GM21529 (cell line): ENCODE results near the gene AKAP13.
"Not testable (repeated sequence)": the region's sequence is repeated elsewhere in the genome, so short reads cannot be mapped to it uniquely, and the experiment has no call there.

Experiments
- ATAC-seq: cut with Tn5 transposase; IDR thresholded peaks from one replicate; pipeline ENCODE4 v1.9.1; 2021; ENCODE audit not compliant: unreplicated experiment

Gene AKAP13

DNA sequence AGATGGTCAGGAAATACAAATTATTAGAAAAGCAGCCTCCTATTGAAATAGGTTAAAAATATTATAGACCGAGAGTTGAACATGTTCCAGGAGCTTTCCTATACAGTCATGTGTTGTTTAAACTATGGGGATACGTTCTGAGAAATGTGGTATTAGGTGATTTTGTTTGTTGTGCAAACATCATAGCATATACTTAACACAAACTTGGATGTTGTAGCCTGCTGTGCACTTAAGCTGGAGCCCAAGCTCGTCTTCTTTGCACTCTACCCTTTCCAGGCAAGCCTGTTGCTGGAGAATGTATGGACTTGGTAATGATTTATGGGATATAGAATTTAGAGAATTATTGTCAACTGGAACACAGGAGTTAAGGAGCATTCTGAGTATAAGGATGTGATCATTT lies 140.2 kb downstream of the AKAP13 start:
- no peak for ATAC-seq

DNA sequence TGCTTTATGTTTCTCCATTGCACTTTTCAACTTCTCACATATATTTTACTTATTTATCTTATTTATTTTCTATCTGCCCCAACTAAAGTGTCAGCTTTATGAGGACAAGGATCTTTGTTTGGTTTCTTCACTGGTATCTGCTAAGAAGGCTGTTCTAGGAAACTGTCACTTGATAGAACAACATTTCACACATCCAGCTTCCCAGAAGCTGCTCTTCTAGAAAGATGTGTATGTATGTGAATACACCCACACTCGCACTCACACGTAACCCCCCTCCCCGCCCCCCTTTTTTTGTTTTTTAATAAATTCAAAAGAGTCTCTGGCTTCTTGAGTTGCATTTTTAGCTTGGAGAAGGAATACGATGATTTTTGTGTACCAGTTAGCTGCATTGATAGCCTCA lies 143.1 kb downstream of the AKAP13 start:
- no peak for ATAC-seq

DNA sequence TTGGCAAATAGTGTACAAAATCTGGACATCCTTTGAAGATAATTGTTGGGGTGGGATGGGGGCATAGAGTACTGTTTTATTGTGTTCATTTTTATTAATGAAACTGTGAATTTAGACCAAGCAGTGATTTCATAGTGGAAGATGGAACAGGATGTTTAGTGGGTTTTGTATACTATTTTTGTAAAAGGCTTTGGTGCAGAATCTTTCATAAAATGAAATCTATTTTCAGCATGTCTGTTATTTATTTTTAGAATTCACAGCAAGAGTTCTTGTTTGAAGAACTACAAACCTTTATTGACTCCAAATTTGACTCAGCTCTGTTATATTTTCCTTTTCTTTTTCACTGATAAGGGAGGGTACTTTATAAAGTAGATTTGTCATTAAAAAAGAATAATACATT lies 145.4 kb downstream of the AKAP13 start:
- no peak for ATAC-seq

- ATAC-seq = no peak
Observed at GRCh38 chr15:85527895-85528294, 147.5 kb downstream of the AKAP13 start.

- ATAC-seq = no peak
Observed at GRCh38 chr15:85530079-85530478, 149.7 kb downstream of the AKAP13 start.

- ATAC-seq = no peak
Observed at GRCh38 chr15:85531083-85531482, 150.7 kb downstream of the AKAP13 start.

GRCh38 chr15:85532689-85533088 lies 152.3 kb downstream of the AKAP13 start:
- ATAC-seq = no peak

GRCh38 chr15:85534031-85534430 lies 153.6 kb downstream of the AKAP13 start:
- ATAC-seq = peak; percentile 97

GRCh38 chr15:85535533-85536330 lies 155.3 kb downstream of the AKAP13 start:
- not testable (repeated sequence) for ATAC-seq

DNA sequence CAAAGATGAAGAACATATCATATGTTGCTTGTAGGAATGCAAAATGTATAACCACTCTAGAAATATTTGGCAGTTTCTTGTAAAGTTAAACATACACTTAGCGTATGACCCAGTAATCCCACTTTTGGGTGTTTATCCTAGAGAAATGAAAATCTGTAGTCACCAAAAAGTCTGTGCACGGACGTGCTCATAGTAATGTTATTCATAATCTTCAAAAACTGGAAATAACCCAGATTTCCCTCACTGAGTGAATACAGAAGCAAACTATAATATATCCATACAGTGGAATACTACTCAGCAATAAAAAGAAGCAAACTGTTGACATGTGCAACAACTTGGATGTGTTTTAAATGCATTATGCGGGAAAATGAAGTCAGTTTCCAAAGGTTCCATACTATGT lies 155.9 kb downstream of the AKAP13 start:
- ATAC-seq = no peak

DNA sequence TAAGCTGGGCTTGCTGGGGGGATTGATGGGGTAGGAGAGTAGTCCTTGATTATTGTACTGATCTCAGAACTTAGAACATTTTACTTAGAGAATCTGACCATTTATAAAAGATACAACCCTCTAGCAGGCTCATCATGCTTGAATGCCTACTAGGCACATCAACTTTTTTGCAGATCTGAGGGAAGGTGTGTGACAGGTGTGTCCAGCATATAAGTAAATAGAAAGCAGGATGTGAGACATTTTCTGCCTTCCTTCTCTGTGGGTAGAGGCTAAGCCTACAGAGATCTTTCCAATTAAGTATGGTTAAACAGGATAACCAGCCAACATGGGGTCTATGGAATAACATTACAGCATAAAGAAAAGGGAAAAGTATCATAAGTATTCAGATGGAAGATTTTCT lies 159.1 kb downstream of the AKAP13 start:
- no peak for ATAC-seq

- ATAC-seq = no peak
Observed at GRCh38 chr15:85540085-85540797, 159.8 kb downstream of the AKAP13 start.

- peak; percentile 64 for ATAC-seq
Observed at GRCh38 chr15:85541744-85542143, 161.3 kb downstream of the AKAP13 start.

DNA sequence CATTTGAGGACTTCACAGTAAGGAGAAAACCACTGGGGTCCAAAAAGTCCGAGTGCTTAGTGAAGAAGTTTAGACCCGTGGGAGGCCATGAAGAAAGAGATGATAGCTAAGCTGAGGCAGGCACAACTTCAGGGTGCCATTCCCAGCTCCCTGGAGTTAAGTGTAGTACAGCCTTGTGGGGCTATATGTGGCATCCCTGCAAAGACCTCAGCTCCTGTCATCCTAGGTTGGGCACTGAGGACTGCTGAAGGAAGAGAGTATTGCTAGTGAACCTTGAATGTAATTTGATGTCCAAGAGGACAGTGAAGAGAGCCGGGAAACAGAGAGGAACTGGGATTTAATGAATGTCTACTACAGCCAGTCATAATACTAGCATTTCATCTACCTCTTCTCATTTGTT lies 162.1 kb downstream of the AKAP13 start:
- no peak for ATAC-seq

- ATAC-seq = no peak
Observed at GRCh38 chr15:85542895-85543331, 162.5 kb downstream of the AKAP13 start.

DNA sequence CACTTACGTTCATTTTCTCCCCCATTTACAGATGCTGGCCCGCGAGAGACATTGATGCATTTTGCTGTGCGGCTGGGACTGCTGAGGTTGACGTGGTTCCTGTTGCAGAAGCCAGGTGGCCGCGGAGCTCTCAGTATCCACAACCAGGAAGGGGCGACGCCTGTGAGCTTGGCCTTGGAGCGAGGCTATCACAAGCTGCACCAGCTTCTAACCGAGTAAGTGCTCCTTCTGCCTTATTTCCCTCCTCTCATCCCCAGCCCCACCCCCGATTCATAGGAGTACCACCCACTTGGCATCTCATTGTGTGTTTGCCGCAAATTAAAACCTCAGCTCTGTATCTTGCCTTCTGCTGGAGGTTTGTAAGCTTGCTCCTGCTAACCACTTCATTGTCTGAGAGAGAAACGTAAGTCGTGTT lies 163.3 kb downstream of the AKAP13 start:
- ATAC-seq = no peak

DNA sequence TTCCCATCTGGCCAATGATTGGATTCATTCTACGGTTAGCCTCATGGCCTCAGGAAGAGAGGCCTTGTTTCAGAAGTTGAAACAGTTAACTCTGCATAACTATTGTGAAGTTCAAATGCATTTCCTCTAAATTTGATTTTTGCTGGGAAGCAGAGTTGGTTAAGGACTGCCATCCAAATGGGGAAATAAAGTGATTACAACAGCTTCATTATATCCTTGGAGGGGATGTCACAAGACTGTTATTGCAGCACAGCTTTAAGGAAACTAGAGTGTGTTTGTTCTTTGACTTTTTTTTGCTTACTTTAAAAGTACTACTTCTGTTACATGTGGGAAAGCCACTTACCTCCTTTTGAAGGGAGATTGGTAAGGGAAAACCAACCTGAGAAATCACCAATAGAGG lies 164.8 kb downstream of the AKAP13 start:
- no peak for ATAC-seq

GRCh38 chr15:85545752-85546151 lies 165.3 kb downstream of the AKAP13 start:
- ATAC-seq = no peak

DNA sequence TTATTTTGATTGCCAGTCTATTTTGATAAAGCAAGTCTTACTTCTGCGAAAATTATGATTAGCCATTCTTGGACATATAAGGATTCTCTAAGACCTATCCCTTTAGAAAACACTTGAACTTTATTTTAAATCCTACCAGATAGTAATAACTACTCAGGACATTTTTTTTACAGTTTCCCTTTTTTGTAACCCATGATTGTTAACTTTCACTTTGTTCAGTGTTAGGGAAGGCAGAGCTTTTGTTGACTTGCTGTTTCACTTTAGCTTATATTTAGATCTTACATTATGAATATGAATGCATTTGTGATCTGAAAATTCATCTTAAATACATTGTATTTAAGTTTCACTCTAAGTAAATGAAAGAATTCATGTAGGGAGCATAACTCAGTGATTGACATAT lies 167.0 kb downstream of the AKAP13 start:
- no peak for ATAC-seq

DNA sequence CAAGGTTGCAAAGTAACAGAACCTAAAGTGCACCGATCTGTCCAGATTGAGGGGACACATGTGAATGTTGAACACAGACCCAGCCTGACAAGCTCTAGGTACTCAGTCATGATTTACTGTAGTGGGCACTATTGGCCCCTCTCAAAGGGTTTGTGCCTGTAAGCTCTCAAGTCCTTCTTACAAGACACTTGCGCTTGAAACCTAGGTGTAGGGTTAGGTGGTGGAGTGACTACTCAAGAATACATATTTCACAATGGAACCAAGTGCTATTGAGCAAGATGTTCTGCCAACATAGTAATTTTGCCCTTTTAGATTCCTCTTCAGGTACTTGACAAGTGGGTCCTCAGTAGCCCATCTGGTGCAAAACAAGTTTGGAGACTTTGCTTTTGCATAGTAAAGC lies 169.9 kb downstream of the AKAP13 start:
- ATAC-seq = no peak

DNA sequence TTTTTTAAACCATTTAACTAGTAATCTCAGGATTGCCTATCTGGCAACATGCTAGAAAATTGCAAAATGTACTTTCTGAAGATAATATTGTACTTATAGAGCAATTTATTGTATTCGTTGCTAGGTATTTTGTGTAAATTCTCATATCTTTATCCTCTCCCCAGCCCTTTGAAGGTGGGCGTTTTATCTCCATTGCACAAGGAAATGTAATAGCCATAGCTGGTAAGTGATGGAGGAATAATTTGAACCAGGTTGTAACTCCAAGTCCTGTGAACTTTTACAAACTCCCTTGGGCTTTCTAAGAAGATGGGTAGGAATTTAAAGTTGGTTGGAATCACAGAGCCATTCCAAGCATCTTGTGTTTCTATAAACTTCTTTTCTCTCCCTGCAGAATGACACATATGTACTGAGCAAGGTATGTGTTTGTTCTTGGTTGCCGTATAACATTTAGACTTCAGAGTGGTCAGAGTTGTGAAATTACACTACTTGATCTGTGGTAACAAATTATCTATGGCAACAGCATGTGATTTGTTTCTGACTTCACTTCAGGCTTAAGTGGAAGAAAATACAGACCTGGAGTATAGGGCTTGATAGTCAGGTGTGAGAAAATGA lies 170.9 kb downstream of the AKAP13 start:
- no peak for ATAC-seq
